HL-60 (cell line): ENCODE data around the gene DBF4B.

Experiments
- DNase-seq, 2 experiments: peaks; one replicate each; pipeline ENCODE4 v3.0.0-alpha.2; 2010 to 2020; ENCODE audit warnings: low read depth in 1 of 2, low spot score in 1 of 2
- H3K27ac ChIP-seq: fragments of 250-450 bp; sonication (Bioruptor Pico); replicated peaks from 2 replicates; pipeline ENCODE4 v1.5.1; 2020; ENCODE audit warnings: mild to moderate bottlenecking, moderate library complexity
- H3K27me3 ChIP-seq: fragments of 250-450 bp; sonication (Bioruptor Pico); 2 replicates; pipeline ENCODE4 v1.5.1; 2021; ENCODE audit warnings: mild to moderate bottlenecking, moderate library complexity; ENCODE audit not compliant: insufficient read depth, poor library complexity, severe bottlenecking
- H3K4me3 ChIP-seq: replicated peaks from 2 replicates; pipeline ENCODE4 v1.5.1; 2011; ENCODE audit warnings: mild to moderate bottlenecking, control low read depth, low read length; ENCODE audit not compliant: insufficient read depth
- GABPA ChIP-seq: IDR thresholded peaks from 2 replicates; pipeline ENCODE4 v1.6.1; 2012; ENCODE audit warnings: low read depth
- POLR2AphosphoS5 ChIP-seq: IDR thresholded peaks from 2 replicates; pipeline ENCODE4 v1.6.1; 2012; ENCODE audit warnings: low read depth
- REST ChIP-seq: IDR thresholded peaks from 2 replicates; pipeline ENCODE4 v1.6.1; 2012; ENCODE audit warnings: low read depth; ENCODE audit not compliant: insufficient replicate concordance
- SPI1 ChIP-seq: IDR thresholded peaks from 2 replicates; pipeline ENCODE4 v1.6.1; 2012; ENCODE audit warnings: low read depth, mild to moderate bottlenecking, borderline replicate concordance
- TF ChIP-seq, protein P1 (sequence below): IDR thresholded peaks from one replicate; pipeline ENCODE4 v1.5.1; 2011; ENCODE audit warnings: low read length, control low read depth, inconsistent platforms; ENCODE audit not compliant: insufficient read depth

DBF4B gene

DNA sequence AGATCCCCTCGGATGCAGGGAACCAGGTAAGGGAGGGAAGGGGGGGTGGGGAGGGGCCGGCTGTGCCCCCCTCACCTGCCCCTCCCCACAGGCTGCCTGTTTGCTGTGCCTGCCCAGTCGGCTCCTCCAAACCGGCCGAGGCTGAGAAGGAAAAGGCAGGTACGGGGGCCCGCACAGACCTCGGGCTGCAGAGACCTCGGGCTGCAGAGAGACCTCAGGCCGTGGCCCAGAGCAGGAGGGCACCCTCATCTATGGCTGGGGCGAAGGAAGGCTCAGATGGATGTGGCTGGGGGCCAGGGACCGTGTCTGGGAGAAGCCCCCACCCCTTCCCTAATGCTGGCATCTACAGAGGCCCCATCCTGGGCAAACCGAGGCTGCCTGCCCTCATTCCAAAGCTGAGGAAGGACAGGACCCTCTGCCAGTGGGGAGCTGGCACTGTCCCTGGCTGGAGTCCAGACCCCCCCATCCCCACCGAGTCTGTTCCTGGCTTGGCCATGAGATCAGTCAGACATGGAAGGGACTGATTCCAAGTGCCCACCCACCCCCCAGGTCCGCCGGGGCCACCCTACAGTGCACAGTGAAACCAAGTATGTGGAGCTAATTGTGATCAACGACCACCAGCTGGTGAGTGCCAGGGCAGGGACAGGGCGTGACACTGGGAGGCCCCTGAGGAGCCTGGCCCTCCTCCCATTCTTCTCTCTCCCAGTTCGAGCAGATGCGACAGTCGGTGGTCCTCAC is 64.0 kb downstream of the DBF4B start:
- no peak overlapping the region for H3K27ac ChIP-seq
- no peak overlapping the region for H3K4me3 ChIP-seq
- DNase-seq: no peak
- no peaks in the 10 kb centered on the region for H3K27me3 ChIP-seq
- no peak for TF ChIP-seq POLR2AphosphoS5
- TF ChIP-seq, protein P1, sequence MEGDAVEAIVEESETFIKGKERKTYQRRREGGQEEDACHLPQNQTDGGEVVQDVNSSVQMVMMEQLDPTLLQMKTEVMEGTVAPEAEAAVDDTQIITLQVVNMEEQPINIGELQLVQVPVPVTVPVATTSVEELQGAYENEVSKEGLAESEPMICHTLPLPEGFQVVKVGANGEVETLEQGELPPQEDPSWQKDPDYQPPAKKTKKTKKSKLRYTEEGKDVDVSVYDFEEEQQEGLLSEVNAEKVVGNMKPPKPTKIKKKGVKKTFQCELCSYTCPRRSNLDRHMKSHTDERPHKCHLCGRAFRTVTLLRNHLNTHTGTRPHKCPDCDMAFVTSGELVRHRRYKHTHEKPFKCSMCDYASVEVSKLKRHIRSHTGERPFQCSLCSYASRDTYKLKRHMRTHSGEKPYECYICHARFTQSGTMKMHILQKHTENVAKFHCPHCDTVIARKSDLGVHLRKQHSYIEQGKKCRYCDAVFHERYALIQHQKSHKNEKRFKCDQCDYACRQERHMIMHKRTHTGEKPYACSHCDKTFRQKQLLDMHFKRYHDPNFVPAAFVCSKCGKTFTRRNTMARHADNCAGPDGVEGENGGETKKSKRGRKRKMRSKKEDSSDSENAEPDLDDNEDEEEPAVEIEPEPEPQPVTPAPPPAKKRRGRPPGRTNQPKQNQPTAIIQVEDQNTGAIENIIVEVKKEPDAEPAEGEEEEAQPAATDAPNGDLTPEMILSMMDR: no peak

DNA sequence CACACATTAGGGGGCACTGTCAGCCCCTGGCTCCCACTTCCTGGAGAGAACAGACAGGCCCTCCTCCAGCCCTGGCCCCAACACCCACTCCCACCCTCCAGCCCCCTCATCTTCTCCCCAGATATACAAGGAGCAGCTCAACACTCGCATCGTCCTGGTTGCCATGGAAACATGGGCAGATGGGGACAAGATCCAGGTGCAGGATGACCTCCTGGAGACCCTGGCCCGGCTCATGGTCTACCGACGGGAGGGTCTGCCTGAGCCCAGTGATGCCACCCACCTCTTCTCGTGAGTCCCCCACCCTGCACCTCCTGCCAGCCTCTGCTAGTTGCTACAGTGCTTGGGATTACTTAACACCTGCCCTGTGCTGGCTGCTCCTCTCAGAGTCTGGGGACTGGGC is 64.7 kb downstream of the DBF4B start:
- no peak for TF ChIP-seq SPI1
- no peak for TF ChIP-seq GABPA
- no peak for TF ChIP-seq REST
- no peak for TF ChIP-seq POLR2AphosphoS5
- TF ChIP-seq, protein P1: no peak
- no peaks in the 10 kb centered on the region for H3K27me3 ChIP-seq
- DNase-seq: no peak
- no peak overlapping the region for H3K4me3 ChIP-seq
- H3K27ac ChIP-seq: no peak overlapping the region

DNA sequence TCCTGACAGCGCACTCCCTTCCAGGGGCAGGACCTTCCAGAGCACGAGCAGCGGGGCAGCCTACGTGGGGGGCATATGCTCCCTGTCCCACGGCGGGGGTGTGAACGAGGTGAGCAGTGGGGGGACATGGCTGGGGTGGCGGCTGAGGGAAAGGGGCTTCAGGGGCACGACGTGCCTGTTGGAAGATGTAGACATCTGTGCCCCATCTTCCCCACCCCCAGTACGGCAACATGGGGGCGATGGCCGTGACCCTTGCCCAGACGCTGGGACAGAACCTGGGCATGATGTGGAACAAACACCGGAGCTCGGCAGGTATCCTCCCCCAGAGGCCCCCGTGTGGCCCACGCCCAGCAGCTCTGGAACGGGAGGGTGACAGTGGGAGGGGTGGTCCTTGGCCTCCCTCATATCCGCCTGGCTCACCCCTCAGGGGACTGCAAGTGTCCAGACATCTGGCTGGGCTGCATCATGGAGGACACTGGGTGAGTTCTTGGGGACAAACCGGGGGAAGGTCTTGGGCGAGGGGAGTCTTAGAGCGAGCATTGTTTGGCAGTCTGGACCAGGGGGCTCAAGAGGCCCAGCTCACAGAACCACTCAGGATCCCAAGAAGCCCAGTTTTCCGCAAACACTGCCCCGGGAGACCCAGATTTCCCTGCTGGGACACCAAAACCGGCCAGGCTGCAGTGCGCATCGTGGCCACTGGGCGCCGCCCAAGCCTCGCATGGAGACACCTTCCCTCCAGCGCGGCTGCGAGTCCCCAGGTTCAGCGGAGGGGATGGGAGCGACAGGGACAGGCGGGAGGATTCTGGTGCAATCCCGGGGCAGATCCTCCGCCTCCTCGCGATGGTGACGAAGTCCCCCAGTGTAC is 66.0 kb downstream of the DBF4B start:
- H3K4me3 ChIP-seq: peak overlapping the region; percentile 67
- no peaks in the 10 kb centered on the region for H3K27me3 ChIP-seq
- peak in 1 of 2 experiments; percentile 86 for DNase-seq
- H3K27ac ChIP-seq: no peak overlapping the region
- TF ChIP-seq POLR2AphosphoS5 (no peak), GABPA (no peak), REST (no peak)
- TF ChIP-seq, protein P1: peak; percentile 95
